D721Med (cell line): ENCODE measurements around the gene FBN2.

Experiments used
- DNase-seq: peaks from one replicate; pipeline ENCODE4 v3.0.0; 2011; ENCODE audit warnings: low spot score; ENCODE audit not compliant: insufficient read length
- FAIRE-seq: peaks from 2 replicates; lab custom pipeline; 2011; peaks lifted over from hg19 to GRCh38; lab: Jason Lieb, UNC
- TF ChIP-seq, protein P1 (sequence below): IDR thresholded peaks from 2 replicates; pipeline ENCODE4 v1.5.1; 2012; ENCODE audit warnings: mild to moderate bottlenecking, control low read depth; ENCODE audit not compliant: insufficient read depth; ENCODE audit errors: missing control alignments

Gene FBN2

DNA sequence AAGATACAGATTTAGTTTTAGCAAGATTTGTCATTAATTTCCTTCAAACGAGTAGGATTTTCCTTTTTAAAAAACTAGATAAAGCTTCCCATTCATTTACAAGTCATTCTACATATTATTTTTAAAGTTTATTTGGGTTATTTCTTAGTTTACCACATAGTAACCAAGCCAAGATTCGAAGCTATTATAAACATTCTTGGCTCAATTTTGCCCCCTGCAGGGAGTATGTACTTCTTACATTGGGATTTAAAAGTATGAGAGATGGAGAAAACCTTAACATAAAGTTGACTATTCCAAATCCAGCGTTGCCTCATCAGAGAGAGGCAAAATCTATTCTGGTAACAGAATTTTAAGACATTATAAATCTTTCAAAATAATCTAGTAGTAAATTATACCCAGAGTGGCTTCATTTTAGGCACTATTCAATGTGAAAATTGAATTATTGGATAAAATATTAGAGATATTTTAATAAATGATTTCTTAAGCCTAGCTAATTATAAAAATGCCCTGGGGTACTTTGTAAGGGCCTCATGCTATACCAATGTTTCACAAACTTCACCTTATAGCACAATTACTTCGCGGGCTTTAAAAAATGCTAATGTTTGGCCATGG, 39.1 kb downstream of the FBN2 start:
- peak; percentile 6 for FAIRE-seq
- DNase-seq: no peak
- TF ChIP-seq, protein P1, sequence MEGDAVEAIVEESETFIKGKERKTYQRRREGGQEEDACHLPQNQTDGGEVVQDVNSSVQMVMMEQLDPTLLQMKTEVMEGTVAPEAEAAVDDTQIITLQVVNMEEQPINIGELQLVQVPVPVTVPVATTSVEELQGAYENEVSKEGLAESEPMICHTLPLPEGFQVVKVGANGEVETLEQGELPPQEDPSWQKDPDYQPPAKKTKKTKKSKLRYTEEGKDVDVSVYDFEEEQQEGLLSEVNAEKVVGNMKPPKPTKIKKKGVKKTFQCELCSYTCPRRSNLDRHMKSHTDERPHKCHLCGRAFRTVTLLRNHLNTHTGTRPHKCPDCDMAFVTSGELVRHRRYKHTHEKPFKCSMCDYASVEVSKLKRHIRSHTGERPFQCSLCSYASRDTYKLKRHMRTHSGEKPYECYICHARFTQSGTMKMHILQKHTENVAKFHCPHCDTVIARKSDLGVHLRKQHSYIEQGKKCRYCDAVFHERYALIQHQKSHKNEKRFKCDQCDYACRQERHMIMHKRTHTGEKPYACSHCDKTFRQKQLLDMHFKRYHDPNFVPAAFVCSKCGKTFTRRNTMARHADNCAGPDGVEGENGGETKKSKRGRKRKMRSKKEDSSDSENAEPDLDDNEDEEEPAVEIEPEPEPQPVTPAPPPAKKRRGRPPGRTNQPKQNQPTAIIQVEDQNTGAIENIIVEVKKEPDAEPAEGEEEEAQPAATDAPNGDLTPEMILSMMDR: peak; percentile 67

DNA sequence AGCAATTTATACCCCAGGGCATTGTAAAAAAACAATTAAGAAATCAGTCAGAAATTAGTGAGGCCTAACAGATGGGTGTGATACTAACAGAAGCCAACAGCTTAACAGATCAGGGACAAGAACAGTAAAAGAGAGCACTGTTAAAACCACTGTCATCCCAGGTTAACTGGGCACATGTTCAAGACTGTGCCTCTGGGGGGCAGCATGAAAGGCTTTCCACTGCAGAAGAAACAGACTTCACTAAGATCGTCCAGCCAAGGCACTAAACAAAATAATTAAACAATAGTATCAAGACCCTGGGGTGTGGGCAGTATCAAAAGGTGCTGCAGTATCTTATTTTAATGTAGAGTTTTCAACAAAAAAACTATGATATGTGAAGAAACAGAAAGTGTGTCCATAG, 43.5 kb downstream of the FBN2 start:
- TF ChIP-seq, protein P1: peak; percentile 53
- FAIRE-seq: no peak
- no peak for DNase-seq

DNA sequence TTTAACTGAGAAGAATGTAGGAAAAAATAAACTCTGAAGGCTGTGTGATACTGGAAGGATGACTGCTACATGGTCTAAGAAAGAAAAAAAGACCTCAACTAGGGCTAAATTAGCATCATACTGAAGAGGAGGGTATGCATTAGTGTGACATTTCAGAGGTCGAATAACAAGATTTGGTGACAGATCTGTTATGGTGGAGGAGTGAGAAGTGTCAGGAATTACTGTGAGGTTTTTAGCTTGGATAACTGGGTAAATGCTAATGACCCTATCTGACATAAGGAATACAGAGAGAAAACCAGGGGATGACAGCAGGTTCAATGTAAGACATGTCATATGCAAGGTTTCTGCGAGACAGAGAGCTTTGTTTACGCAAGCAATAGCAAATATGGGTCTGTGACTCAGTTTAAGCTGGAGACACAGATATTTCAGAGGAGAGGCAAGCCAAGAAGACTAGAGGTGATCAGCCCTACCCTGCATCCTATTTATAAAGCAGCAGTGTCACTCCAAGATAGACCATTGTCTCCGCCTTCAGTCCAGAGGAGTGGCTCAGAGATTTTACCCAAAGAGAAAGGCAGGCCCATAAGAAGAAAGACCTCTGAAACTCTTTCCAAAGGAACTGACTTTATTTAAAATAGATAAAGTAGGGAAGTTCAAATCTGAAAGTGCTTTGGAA, 44.3 kb downstream of the FBN2 start:
- TF ChIP-seq, protein P1: no peak
- DNase-seq (no peak), FAIRE-seq (no peak)

DNA sequence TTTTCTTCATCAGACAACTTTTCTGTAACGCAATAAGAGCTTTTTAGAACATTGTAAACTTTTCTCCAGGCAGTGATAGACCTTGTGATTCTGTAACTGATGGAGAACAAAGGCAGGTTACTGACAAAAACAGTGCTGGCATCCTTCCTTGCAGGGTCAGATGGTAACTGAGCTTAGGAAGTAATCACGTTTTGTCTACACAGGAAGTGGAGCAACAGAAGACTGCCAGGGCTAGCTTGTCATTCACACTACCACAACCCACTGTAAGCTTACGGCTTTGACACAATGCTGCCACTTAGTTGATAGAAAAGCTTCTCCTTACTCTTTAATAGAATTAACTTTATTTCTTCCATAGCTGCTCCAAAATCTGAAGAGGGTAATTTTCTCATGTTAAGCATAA, 46.8 kb downstream of the FBN2 start:
- FAIRE-seq (no peak), DNase-seq (no peak)
- TF ChIP-seq, protein P1: no peak

DNA sequence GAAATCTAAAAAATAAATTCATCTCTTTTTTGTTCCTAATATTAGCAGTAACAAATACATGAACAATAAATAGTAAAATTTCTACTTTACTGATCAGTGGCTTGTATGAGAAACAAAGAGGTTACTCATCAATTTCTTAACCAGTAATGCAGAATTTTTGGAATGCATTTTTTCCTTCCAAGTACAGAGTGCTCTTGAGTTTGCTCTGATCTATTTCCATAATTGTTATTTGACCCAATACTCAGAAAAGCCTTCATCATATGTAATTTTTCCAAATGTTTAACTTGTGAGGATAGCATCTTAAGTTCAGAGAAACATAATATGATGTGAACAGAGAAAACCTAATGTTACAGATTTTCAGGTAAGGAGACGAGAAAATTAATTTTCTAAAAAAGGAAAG, 47.3 kb downstream of the FBN2 start:
- no peak for FAIRE-seq

DNA sequence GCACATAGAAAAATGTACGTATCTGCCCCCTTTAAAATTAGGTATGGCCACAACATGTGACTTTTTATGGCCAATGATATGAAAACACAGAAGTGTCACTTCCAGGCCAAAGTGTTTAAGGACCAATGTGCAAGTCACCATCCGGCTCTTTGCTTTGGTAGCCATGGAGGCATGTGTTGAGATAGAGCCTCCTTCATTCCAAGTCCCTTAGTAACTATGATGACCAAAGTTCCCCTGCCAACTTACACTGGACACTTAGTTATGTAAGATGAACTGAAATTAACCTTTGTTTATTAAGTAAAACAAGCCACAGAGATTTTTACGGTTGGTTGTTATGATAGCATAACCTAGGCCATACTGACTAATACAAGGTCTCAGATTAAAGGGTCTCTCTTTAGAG, 51.0 kb downstream of the FBN2 start:
- TF ChIP-seq, protein P1: no peak
- DNase-seq (no peak), FAIRE-seq (no peak)

More for the DNA sequence above, 47.3 kb downstream of the FBN2 start:
- TF ChIP-seq, protein P1: no peak
- no peak for DNase-seq

DNA sequence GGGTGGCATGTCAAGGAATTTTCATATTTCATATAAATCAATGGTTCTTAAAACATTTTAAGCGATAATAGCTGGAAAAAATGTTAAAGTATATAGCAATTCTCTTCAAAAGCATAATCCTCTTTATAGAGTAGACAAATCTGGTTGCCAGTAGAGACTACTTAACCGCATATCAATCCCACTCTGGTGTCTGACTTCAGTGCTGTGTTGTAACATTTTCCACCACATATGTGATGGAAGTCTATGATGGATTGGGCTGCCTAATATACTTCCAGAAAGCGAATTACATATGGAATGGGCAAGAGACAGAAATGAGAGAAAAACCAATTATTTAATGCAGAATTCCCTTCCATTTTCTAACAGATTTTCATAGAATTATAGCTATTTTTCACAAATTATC, 54.3 kb downstream of the FBN2 start:
- TF ChIP-seq, protein P1: no peak
- no peak for DNase-seq
- no peak for FAIRE-seq
